GM23248 (cell line): ENCODE results near the gene PCDH1. TPM values are rescaled to one million over a fixed set of nuclear protein-coding genes. Genes with fewer than 3 reads are reported as not detected.
A peak's percentile ranks its signal among the peaks of the same experiment; 100 is the strongest.

Source experiments
- DNase-seq: peaks from one replicate; pipeline ENCODE4 v3.0.0-alpha.2; 2015
- H2AFZ ChIP-seq: fragments of 200-600 bp; sonication (generic); 2 replicates; pipeline ENCODE4 v1.6.1; 2016; ENCODE audit warnings: antibody characterized with exemption
- H3F3A ChIP-seq: fragments of 200-600 bp; sonication (generic); 2 replicates; pipeline ENCODE4 v1.6.1; 2016; ENCODE audit warnings: mild to moderate bottlenecking, antibody characterized with exemption, mixed run types; ENCODE audit not compliant: insufficient read depth
- H3K27ac ChIP-seq: fragments of 200-600 bp; sonication (generic); 2 replicates; pipeline ENCODE4 v1.5.1; 2016; ENCODE audit warnings: mild to moderate bottlenecking
- H3K27me3 ChIP-seq: fragments of 200-600 bp; sonication (generic); replicated peaks from 2 replicates; pipeline ENCODE4 v1.6.1; 2016; ENCODE audit warnings: mild to moderate bottlenecking; ENCODE audit not compliant: insufficient read depth
- H3K36me3 ChIP-seq: fragments of 200-600 bp; sonication (generic); 2 replicates; pipeline ENCODE4 v1.6.1; 2016; ENCODE audit warnings: low read depth, mild to moderate bottlenecking
- H3K4me1 ChIP-seq: fragments of 200-600 bp; sonication (generic); 2 replicates; pipeline ENCODE4 v1.6.1; 2016; ENCODE audit warnings: mild to moderate bottlenecking; ENCODE audit not compliant: insufficient read depth
- H3K4me2 ChIP-seq: fragments of 200-600 bp; sonication (generic); one replicate; pipeline ENCODE4 v1.6.1; 2016; ENCODE audit warnings: mild to moderate bottlenecking; ENCODE audit not compliant: unreplicated experiment
- H3K4me3 ChIP-seq: fragments of 200-600 bp; sonication (generic); 2 replicates; pipeline ENCODE4 v1.5.1; 2016; ENCODE audit warnings: mild to moderate bottlenecking
- H3K79me2 ChIP-seq: fragments of 200-600 bp; sonication (generic); 2 replicates; pipeline ENCODE4 v1.6.1; 2016; ENCODE audit warnings: mild to moderate bottlenecking; ENCODE audit not compliant: insufficient read depth
- H3K9ac ChIP-seq: fragments of 200-600 bp; sonication (generic); 2 replicates; pipeline ENCODE4 v1.6.1; 2016; ENCODE audit warnings: mild to moderate bottlenecking
- H3K9me2 ChIP-seq: fragments of 200-600 bp; sonication (generic); 2 replicates; pipeline ENCODE4 v1.6.1; 2016; ENCODE audit warnings: mixed run types, mild to moderate bottlenecking, moderate library complexity; ENCODE audit not compliant: insufficient read depth
- H3K9me3 ChIP-seq: fragments of 200-600 bp; sonication (generic); one replicate; pipeline ENCODE4 v1.6.1; 2017; ENCODE audit warnings: low read depth
- H4K20me1 ChIP-seq: fragments of 200-600 bp; sonication (generic); 2 replicates; pipeline ENCODE4 v1.6.0; 2016; ENCODE audit not compliant: insufficient read depth
- EZH2 ChIP-seq: fragments of 200-600 bp; sonication (generic); IDR thresholded peaks from 2 replicates; pipeline ENCODE4 v1.6.1; 2018; ENCODE audit warnings: antibody characterized with exemption, mild to moderate bottlenecking; ENCODE audit not compliant: insufficient read depth, poor library complexity, severe bottlenecking
- EZH2phosphoT487 ChIP-seq: fragments of 200-600 bp; sonication (generic); IDR thresholded peaks from 2 replicates; pipeline ENCODE4 v1.6.1; 2018; ENCODE audit warnings: antibody characterized with exemption, moderate library complexity, mild to moderate bottlenecking, low read depth; ENCODE audit not compliant: insufficient read depth
- WGBS, 2 experiments: methylation state at CpG; one replicate each; pipeline ENCODE4 v1.1.6; 2015 to 2017; ENCODE audit warnings: low lambda C conversion rate in 2 of 2, low coverage in 1 of 2; ENCODE audit errors: missing lambda C conversion rate in 2 of 2; 5-methylcytosine and 5-hydroxymethylcytosine counted together
- in situ Hi-C: fragments of 300-500 bp; cut with MboI; formaldehyde crosslinking; loops from 2 replicates; pipeline ENCODE4 v1.15.0; 2020
- polyA plus RNA-seq: library from polyadenylated mRNA; unstranded; fragments of >200 nt; fragmentation: Nextera tagmentation; extraction: Ambion mirVana; gene quantifications from 2 replicates; pipeline ENCODE4 v1.2.1, GENCODE V29; 2016
- total RNA-seq: library from RNA; depleted of rRNA; stranded (reverse); fragments of >200 nt; shearing (Covaris generic); gene quantifications from 2 replicates; pipeline ENCODE4 v1.2.3, GENCODE V29; 2014

The PCDH1 gene
- total and polyA plus RNA-seq, 2 experiments from 2014 or later, result 1.6 to 3.5 TPM

DNA sequence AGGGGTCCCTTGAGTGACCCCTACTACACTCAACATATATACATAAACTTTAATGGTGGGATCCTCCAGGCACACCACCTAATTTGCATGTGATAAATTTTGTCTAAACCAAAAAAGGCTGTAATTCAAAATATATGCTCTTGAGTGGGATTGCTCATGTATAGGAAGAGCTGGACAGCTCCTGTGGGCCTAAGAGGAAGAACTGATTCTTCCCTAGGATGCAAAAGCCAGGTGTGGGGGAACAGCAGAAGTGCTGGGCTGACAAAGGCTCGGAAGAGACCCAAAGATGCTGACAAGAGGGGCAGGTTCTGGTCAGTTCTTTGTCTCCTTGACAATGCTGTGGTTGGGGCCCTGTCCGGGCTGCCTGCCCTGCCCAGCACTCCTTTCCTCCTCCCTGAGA is 43.9 kb downstream of the PCDH1 start:
- Histone ChIP-seq H3K9ac (no peak overlapping the region), H3K36me3 (no peaks in the 10 kb centered on the region), H3K27me3 (no peaks in the 10 kb centered on the region), H3K27ac (0 out of 2 replicates have a peak overlapping the region, but pooled peaks have one; percentile 4), H3K4me2 (no peak overlapping the region), H3K9me3 (no peaks in the 10 kb centered on the region), H3F3A (no peaks in the 10 kb centered on the region), H3K9me2 (no peaks in the 10 kb centered on the region), H3K4me1 (peaks cover 33% of the 10 kb centered on the region), H2AFZ (no peak overlapping the region), H3K4me3 (no peak overlapping the region), H4K20me1 (no peaks in the 10 kb centered on the region), H3K79me2 (no peaks in the 10 kb centered on the region)
- 15 to 24% methylated on average over 2 of the region's 2 CpGs for WGBS, 2 experiments
- TF ChIP-seq EZH2phosphoT487, result no peak
- TF ChIP-seq EZH2, result no peak
- peak; percentile 33 for DNase-seq
- in situ Hi-C loops, result no loop called here

DNA sequence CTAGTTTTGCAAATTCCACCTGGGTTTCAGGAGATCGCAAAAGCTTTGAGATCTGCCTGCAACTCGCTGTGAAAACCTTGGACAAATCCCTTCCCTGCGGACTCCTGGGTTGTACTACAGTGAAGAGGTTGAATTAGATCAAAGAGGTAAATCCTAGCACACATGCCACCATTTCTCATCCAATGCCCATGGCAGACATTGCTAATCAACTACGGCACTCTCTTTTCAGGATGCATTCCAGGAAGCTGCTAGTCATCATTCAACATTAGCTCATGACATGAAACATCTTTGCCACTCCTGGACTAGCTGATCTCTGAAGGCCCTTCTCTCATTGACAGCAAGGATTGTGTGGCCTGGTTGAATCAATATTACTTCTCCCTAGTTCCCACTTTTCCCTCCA is 46.1 kb downstream of the PCDH1 start:
- Histone ChIP-seq H3K36me3 (no peaks in the 10 kb centered on the region), H3F3A (no peaks in the 10 kb centered on the region), H3K9me3 (no peaks in the 10 kb centered on the region), H4K20me1 (no peaks in the 10 kb centered on the region), H3K4me3 (no peak overlapping the region), H3K4me2 (no peak overlapping the region), H3K27ac (no peak overlapping the region), H3K27me3 (no peaks in the 10 kb centered on the region), H3K9ac (no peak overlapping the region), H3K9me2 (no peaks in the 10 kb centered on the region), H3K79me2 (no peaks in the 10 kb centered on the region), H3K4me1 (peaks cover 33% of the 10 kb centered on the region), H2AFZ (no peak overlapping the region)
- TF ChIP-seq EZH2, result no peak
- TF ChIP-seq EZH2phosphoT487, result no peak
- in situ Hi-C loops, result no loop called here
- WGBS, 2 experiments, result 62 to 64% methylated on average over 4 of the region's 4 CpGs
- peak; percentile 30 for DNase-seq

DNA sequence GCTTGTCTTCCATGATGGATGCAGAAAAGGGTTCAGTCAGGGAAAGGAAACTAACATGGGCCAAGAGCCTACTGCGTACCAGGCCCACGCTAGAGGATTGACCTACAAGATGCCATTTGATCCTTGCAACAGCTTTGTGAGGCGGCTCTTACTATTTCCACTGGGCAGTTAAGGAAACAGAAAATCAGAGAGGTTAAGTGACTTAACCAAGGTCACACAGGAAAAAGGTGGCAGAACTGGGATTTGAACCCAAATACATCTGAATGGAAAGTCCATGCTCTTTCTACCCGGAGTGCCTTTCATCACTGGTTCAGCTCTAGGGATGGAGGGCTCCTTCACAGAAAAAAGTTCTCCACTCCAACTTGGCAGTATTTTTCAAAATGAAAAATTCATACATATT is 50.0 kb downstream of the PCDH1 start:
- no peak overlapping the region for H3K4me2 ChIP-seq
- in situ Hi-C loops, result no loop called here
- no peak for TF ChIP-seq EZH2phosphoT487
- no peak for TF ChIP-seq EZH2

DNA sequence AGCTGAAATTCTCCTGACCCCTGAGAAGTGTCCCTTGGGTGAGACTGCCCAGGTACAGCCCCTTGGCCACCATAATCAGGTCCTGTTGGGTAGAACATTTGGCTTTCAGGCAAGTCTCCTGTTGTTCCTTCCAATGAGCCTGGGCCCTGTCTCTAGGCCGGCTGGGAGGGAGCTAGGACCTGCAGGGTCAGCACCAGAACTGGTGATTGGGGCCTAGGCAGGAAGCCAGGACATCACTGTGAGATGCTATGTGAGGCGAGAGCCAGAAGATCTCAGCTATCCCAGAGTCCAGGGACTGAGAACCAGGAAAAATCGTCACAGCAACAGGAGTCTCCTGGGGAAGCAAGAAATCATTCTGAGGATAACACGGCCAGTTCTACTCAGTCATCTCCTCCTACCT is 51.5 kb downstream of the PCDH1 start:
- no peak overlapping the region for H2AFZ ChIP-seq

More for the DNA sequence above, 50.0 kb downstream of the PCDH1 start:
- no peaks in the 10 kb centered on the region for H4K20me1 ChIP-seq
- no peak overlapping the region for H3K9ac ChIP-seq
- no peaks in the 10 kb centered on the region for H3K4me1 ChIP-seq
- H3K9me3 ChIP-seq, result no peaks in the 10 kb centered on the region
- no peaks in the 10 kb centered on the region for H3K27me3 ChIP-seq
- H3F3A ChIP-seq, result no peaks in the 10 kb centered on the region
- WGBS, 2 experiments, result 80 to 84% methylated on average over 4 of the region's 4 CpGs
- no peaks in the 10 kb centered on the region for H3K36me3 ChIP-seq
- no peak overlapping the region for H3K4me3 ChIP-seq
- no peaks in the 10 kb centered on the region for H3K79me2 ChIP-seq
- no peak overlapping the region for H2AFZ ChIP-seq
- DNase-seq, result no peak
- H3K27ac ChIP-seq, result no peak overlapping the region
- no peaks in the 10 kb centered on the region for H3K9me2 ChIP-seq

More for the DNA sequence above, 51.5 kb downstream of the PCDH1 start:
- 40 to 49% methylated on average over 4 of the region's 4 CpGs for WGBS, 2 experiments
- no peak overlapping the region for H3K27ac ChIP-seq
- DNase-seq, result peak; percentile 29
- no peaks in the 10 kb centered on the region for H4K20me1 ChIP-seq
- H3K27me3 ChIP-seq, result no peaks in the 10 kb centered on the region
- H3K79me2 ChIP-seq, result no peaks in the 10 kb centered on the region
- no peak overlapping the region for H3K4me2 ChIP-seq
- no peaks in the 10 kb centered on the region for H3K9me2 ChIP-seq
- H3F3A ChIP-seq, result no peaks in the 10 kb centered on the region
- in situ Hi-C loops, result no loop called here
- no peaks in the 10 kb centered on the region for H3K36me3 ChIP-seq
- TF ChIP-seq EZH2phosphoT487, result no peak
- no peak for TF ChIP-seq EZH2
- no peak overlapping the region for H3K9ac ChIP-seq
- no peak overlapping the region for H3K4me3 ChIP-seq
- peaks cover 11% of the 10 kb centered on the region for H3K4me1 ChIP-seq
- H3K9me3 ChIP-seq, result no peaks in the 10 kb centered on the region
